HG03469 (cell line): ENCODE measurements around the gene PSEN2.

Experiments used
- ATAC-seq: cut with Tn5 transposase; IDR thresholded peaks from one replicate; pipeline ENCODE4 v1.9.1; 2021; ENCODE audit warnings: mild to moderate bottlenecking, moderate library complexity, moderate number of reproducible peaks; ENCODE audit not compliant: unreplicated experiment

The PSEN2 gene

DNA sequence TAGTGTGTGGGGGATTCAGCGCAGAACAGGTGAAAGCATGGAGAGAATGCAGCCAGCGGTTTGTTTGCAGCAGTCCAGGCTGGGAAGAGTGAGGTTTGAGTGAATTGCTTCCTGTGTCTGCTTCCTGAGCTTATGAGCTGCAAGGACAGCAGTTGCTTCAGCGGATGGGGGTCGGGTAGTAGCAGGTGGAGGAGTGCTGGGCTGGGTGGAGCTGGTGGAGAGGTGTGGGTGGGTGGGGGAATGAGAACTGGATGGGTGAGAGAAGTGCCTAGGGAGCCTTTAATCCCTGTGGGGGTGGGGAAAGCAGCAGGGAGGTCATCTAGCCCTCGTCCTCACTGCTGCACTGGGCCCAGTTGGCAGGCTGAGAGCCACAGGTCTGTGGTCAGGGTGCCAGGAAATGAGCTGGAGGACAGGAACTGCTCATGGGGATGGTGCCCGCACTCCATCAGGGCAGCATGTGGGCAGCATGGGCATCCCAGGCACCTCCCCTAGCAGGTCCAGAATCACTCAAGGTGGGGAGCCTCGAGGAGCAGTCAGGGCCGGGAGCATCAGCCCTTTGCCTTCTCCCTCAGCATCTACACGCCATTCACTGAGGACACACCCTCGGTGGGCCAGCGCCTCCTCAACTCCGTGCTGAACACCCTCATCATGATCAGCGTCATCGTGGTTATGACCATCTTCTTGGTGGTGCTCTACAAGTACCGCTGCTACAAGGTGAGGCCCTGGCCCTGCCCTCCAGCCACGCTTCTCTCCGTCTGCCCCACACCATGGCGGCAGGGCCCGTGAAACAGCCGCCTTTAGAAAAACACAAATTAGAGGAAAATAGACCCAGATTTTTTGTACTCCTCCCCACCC is 14.8 kb downstream of the PSEN2 start:
- ATAC-seq, result no peak

DNA sequence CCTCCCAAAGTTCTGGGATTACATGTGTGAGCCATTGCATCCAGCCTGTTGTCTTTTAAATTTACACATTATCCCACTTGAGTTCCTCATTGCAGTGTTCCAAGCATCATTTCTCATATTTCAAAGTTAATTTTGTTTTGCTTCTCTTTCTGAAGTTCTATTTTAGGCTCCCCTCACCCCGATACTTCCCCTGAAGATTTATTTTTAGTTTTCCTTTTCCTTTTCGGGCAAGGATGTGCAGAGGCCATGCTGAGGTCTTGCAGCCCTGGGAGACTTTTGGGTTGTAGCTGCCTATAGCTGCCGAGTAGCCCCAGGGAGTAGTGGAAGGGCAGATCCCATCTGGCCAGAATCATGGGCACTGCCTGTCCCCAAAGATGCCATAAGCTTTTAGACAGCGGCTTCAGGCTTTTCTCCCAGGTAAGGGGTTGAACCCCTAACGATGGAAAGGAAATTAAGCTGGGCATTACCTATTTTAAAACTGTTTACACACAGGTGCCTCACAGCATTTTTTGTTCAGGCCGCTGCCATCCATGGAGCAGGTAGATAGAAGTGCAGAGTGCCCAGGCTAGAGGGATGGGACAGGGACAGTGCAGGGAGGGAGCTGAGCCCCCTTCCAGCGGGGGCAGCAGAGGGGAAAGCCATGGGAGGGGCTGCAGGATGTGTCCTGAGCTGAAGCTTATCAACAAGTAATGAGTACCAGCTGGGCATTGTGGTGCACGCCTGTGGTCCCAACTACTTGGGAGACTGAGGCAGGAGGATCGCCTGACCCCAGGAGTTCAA is 15.9 kb downstream of the PSEN2 start:
- no peak for ATAC-seq

DNA sequence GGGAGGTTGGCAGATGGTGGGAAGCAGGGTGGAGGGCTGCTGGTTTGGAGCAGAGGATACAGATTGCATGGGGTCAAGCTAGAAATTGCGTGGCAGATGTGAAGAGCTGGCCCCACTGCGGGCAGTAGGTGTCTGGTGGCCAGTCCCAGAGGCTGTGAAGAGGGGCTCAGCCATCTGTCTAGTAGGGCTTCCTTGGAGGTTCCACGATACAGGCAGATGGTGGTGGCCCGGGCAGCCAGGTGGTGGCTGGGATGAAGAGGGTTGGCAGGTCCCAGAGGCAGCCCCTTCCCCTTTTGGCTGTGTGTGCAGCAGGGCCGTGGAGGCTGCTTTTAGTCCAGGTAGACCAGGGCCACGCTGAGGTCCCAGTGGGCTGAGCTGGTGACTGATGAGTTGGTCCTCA is 16.6 kb downstream of the PSEN2 start:
- no peak for ATAC-seq

DNA sequence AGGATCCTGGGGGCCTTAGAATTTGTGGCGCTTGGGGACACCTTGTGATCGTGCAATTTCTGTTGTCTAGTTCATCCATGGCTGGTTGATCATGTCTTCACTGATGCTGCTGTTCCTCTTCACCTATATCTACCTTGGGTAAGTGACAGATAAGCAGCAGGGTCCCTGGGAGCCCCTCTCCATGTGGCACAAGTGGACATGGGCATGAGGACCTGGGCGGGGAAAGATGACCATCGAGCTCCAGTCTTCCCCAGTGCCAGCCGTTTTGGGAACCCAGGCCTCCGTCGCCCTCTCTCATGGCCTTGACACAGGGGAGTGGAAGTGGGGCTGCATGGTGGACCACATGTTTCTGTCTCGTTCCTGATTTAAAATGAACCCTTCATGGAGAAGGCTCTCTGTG is 17.6 kb downstream of the PSEN2 start:
- ATAC-seq, result no peak

DNA sequence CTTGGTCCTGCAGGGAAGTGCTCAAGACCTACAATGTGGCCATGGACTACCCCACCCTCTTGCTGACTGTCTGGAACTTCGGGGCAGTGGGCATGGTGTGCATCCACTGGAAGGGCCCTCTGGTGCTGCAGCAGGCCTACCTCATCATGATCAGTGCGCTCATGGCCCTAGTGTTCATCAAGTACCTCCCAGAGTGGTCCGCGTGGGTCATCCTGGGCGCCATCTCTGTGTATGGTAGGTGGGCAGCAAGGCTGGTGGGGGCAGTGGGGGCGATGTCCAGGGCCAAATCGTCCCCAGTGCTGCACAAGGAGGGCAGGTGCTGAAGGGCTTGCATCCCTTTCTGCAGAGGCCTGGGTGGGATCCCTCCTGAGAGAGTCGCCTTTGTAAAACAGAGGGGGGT is 18.4 kb downstream of the PSEN2 start:
- ATAC-seq, result no peak

DNA sequence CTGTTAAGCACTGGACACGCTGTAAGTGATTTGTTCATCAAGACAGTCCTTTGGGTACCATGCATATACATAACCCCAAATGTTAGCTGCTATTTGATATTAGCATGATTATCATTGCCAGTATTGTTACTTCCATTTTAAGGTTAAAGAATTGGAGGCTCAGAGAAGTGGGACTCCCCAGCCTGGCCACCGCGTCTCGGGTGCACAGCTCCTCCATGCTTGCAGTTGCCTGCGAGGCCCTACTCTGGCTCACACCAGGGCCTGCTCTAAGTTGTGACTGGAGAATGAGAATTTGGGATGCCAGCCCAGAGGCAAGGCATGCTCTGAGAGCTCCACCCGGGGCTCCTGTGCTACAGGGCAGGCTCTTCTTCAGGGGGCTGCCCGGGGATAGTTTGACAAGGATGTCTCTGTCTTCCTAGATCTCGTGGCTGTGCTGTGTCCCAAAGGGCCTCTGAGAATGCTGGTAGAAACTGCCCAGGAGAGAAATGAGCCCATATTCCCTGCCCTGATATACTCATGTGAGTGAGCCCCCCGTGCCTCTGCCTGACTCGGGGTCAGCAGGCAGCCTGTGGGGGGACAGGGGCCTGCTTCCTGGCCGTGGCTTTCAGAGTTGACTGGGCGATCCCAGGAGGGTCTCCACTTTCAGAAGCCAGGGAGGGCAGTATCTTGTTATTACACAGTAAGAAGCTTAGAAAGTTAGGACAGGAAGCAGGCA is 19.4 kb downstream of the PSEN2 start:
- ATAC-seq, result no peak

DNA sequence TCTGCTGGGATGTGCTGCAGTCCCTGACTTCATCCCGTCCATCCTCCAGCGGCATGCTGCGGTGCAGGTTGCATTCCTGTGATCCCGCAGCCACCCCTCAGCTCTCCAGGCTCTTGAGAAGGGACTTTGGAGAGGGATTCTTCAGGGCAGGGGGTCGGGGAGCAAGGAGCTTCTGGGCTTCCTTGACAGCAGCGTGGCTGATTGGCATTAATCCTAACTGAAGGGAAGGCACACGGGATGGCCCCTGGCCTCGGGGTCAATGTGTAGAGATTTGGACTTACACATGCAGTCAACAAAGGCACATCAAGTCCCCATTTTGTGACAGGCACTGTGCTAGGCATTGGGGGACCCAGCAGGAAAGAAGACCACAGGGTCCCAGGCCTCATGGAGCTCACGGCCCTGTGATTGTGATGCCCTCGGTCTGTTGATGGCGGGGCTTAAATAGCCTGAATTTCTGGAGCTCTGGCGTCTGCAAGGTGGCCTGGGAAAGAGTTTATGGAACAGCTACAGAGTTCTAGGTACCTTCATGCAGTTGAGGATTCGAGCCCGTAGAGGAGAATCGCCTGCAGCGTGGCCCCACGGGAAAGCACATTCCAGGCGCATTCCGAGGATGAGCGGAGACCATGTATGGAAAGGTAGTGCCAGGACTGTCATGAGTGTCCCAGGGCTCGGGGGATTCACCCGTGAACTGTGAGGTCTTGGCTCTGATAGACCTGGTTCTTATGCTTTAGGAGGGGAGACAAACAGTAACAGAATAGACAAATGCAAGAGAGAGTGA is 20.1 kb downstream of the PSEN2 start:
- ATAC-seq, result no peak

DNA sequence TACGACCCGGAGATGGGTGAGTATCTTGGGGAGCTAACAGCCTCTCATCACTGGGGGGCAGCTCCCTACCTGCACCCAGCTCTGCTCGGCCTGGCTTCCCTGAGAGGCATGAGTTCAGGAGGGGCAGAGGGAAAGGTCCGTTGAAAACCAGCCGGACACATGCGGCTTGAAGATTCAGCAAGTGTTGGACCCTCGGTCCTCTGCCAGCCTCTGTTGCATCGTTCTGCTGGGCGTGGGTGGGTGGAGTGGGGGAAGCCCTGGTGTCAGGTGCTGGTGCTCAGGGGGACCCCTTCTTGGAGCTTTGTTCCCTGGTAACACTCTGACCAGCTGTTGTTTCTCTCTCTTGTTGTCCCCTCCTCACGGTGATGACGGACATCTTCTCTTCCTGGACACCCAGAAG is 20.9 kb downstream of the PSEN2 start:
- no peak for ATAC-seq

DNA sequence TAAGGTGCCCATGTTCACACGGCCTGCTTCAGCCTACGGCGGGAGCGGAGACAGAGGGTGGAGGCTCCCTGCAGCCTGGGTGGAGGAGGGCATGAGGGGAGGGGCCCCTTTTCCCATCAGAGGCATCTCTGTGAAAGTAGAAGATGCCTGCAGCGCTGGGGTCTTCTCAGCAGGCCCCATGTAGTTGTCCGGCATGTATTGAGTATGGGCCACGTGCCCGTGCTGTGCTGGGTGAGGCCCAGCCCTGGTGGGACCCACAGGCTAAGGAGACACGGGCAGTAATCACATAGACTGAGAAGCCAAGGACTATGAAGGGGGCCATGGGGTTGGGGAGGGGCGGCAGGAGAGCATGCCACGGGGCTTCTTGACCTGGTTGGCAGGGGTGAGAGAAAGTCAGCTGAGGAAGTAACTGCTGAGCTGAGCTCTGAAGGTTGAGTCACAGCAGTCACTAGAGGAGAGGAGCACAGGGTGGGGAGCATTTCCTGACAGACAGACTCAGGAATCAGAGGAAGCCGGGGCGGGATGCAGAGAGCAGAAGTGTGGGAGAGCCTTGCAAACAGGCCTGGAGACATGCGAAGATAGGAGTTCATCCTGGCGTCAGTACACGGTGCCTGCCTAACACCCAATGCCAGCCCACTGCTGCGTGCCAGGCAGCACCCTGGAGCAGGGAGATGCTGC is 21.6 kb downstream of the PSEN2 start:
- no peak for ATAC-seq

DNA sequence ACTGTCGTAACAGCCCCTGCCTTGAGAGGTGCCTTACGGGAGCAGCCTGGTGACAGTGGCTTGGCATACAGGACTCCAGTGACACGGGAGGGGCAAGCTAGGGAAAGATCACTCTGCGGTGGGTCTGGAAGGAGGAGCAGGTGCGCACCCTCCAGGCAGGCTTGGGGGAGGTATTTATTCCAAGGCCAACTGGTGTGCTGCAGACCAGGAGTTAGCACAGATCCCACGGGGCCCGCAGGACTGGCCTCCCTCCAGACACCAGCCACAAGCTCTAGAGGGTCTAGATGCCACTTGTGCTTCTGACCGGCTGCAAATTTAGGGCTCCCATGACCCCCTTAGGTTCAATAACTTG is 22.1 kb downstream of the PSEN2 start:
- no peak for ATAC-seq

DNA sequence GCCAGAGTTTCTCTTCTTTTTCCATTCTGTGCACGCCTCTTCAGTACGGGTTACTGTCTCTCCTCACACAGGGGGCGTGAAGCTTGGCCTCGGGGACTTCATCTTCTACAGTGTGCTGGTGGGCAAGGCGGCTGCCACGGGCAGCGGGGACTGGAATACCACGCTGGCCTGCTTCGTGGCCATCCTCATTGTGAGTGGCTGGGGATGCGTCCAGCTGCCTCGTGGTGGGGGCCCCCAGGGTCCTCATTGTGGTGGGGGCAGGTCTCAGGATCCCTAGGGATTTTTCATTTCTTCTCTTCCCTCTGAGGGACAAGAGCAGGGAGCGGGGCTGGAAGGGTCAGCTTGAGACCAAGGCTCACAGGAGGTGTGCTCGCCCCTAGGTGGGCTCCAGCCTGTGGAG is 23.5 kb downstream of the PSEN2 start:
- no peak for ATAC-seq

DNA sequence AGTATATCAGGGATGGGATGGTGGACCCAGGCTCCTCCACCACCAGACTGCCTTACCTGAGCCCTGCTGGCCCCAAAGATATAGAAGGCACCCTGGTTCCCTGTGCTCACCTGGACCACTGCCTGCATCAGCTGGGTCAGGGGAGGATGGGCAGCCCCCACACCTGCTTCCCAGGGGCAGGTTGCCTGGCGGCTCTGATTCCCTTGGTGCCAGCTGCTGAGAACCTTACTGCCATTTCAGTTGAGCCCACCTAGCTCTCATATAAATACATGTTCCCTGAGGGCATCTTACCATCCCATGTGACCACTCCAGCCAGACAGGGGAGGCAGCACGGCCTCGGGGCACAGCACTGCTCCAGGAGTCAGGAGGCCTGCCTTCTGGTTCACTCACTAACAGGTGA is 24.4 kb downstream of the PSEN2 start:
- no peak for ATAC-seq

DNA sequence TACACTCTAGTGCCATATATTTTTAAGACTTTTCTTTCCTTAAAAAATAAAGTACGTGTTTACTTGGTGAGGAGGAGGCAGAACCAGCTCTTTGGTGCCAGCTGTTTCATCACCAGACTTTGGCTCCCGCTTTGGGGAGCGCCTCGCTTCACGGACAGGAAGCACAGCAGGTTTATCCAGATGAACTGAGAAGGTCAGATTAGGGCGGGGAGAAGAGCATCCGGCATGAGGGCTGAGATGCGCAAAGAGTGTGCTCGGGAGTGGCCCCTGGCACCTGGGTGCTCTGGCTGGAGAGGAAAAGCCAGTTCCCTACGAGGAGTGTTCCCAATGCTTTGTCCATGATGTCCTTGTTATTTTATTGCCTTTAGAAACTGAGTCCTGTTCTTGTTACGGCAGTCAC is 25.2 kb downstream of the PSEN2 start:
- ATAC-seq, result no peak

DNA sequence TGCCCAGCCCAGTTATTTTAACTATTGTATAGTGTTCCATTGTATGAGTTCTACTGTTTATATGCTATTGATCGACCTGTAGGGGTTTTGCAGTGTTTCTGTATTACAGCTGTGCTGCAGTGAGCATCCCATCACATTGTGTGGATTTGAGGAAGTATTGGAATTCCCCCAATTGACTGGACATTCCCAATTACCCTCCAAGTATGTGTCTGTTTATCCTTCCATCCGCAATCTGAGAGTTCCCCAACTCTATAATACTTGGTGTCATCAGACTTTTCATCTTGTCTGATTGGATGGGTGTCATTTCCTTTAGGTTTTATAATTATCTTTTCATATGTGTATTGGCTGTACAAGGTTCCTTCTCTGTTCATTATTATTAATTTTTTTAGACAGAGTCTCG is 27.8 kb downstream of the PSEN2 start:
- no peak for ATAC-seq

DNA sequence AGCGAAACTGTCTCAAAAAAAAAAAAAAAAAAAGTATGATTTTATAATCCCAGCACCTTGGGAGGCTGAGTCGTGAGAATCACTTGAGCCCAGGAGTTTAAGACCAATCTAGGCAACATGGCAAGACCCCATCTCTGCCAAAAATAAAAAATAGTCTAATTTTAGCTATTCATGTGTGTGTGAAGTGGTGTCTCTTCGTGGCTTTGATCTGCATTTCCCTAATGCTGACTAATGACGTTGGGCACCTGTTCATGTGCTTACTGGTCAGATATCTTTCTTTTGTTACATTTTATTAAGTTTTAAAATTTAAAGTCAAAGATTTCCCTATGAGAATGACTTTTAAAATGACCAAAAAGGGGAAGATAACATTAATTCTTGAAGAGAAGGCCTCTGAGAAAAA is 31.0 kb downstream of the PSEN2 start:
- no peak for ATAC-seq

DNA sequence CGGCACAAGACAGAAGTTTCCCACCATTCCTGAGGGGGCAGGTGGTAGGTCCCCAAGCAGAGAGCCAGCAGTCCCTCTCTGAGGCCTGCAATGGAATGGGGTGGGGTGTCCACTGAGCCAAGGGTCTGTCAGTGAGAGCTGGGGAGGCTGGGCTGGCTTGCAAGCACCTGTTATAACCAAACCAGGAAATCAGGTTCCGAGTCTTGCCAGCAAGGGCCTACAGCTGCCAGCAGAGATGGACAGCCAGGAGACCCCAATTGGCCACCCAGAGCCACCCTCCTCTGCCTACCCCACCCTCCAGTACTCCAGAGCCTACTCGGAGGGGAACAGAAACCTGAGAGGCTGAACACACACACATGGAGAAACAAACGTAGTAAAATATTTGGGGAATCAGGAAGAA is 32.2 kb downstream of the PSEN2 start:
- ATAC-seq, result no peak

DNA sequence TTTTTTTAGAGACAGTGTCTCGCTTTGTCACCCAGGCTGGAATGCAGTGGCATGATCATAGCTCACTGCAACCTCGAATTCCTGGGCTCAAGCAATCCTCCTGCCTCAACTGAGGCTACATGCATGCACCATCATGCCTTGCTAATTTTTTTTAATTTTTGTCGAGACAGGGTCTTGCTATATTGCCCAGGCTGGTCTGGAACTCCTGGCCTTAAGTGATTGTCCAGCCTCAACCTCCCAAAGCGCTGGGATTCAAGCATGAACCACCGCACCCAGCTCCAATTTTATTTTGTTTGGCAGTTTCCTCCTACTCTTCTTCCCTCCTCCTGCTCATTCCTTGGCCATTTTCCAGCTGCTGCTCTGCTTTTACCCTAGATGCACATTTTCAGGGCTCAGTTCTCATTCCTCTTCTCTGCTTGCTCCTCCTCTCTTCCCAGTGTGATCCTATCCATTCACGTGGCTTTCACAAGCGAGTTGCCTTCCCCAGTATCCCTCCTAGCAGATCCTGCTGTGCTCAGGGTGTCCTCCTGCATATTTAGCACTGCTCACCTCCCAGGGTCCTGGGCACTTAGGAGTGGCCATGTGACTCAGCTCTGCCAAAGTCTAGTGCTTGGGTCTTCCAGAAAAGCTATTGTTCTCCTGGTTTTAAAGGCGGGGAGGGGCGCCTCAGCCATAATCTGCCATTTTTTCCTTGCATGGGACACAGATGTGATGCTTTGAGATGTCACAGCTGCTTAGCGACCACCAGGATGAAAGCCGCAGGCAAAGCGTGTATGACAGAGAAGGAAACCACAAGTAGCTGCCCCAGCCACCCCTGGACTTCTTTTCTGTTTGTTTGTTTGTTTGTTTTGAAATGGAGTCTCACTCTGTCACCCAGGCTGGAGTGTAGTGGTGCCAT is 33.7 kb downstream of the PSEN2 start:
- no peak for ATAC-seq

DNA sequence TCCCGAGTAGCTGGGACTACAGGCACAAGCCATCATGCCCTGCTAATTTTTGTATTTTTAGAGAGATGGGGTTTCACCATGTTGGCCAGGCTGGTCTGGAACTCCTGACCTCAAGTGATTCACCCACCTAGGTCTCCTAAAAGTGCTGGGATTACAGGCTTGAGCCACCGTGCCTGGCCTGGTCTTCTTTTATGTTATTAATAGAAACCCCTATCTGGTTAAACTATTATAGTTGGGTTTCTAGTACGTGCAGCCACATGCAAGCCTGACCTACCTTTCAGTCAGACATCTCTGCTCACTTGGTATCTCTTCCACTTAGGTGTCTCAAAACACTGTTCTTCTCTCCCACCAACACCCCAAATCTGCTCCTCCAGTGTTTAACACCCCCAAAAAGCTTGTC is 34.4 kb downstream of the PSEN2 start:
- no peak for ATAC-seq

DNA sequence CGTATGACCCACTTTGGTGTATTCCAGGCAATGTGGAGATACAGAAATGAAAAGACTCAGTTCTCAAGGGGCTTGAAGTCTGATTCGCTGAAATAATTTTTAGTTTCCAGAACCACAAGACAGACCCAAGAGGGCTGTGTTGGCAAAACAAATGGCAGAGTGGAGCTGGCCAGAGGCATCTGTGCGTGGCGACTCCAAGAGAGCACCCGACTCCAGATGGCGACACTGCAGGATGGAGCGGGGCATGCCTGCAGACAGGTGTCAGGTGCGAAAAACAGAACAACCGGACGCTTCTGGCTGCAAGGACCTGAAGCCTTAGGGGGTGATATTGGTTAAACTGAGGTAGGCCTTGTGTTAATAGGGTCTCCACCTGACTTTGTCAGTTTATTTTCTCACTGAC is 38.0 kb downstream of the PSEN2 start:
- no peak for ATAC-seq
